GM19467 (cell line): ENCODE measurements around the gene REPIN1.
"Not testable (repeated sequence)": the region's sequence is repeated elsewhere in the genome, so short reads cannot be mapped to it uniquely, and the experiment has no call there.

Source experiments
- ATAC-seq: cut with Tn5 transposase; IDR thresholded peaks from one replicate; pipeline ENCODE4 v1.9.1; 2021; ENCODE audit warnings: mild to moderate bottlenecking, moderate library complexity; ENCODE audit not compliant: unreplicated experiment

Gene REPIN1

GRCh38 chr7:150374472-150374871 is 5.8 kb downstream of the REPIN1 start:
- ATAC-seq: no peak

GRCh38 chr7:150375662-150376521 is 7.3 kb downstream of the REPIN1 start:
- ATAC-seq: no peak

GRCh38 chr7:150376560-150376959 is 7.9 kb downstream of the REPIN1 start:
- ATAC-seq: no peak

- ATAC-seq: no peak
These were observed 8.6 kb downstream of the REPIN1 start for GRCh38 chr7:150377196-150377595.

DNA sequence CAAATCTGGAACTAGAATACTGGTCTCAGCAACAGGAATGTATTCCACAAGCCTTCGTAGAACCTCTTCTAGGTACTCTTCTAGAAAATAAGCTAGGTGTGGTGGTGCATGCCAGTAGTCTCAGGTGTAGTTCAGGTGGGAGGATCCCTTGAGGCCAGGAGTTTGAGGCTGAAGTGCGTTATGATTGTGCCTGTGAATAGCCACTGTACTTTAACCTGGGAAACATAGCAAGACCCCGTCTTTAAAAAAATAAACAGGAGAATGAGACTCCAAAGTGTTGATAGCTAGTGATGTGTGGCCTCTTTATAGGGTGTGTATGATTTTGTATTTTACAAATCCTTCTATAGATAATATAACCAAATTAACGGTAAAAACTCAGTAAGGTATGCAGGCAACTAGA is 9.0 kb downstream of the REPIN1 start:
- ATAC-seq: no peak

DNA sequence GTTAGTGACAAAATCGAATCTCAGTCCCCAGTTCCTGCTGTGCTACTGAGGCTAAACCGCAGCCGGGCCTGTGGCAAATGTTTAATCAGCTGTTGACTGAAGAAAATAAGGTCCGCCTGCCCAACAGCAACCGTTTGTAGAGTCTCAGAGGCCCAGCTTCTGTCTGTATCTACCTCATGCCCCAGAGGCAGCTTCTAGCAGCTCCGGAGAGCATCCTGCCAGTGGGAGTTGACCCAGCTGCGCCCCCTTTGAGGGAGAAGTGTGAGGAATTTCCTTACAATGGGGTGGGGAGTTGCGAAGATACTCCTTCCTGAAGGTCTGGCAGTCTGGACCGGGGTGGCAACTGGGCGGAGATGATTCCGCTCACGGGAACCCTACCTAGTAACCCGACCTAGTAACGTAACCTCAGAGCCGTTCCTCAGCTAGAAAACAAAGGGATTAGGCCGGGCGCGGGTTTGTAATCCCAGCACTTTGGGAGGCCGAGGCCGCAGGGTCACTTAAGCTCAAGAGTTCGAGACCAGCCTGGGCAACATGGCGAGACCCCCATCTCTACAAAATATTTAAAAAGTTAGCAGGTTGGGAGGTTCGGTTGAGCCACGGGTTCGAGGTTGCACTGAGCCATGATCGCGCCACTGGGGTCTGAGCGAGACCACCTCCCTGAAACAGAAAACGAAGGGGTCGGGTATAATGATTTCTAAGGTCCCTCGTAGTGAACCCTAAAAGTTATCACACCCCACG is 9.7 kb downstream of the REPIN1 start:
- ATAC-seq: peak; percentile 19

DNA sequence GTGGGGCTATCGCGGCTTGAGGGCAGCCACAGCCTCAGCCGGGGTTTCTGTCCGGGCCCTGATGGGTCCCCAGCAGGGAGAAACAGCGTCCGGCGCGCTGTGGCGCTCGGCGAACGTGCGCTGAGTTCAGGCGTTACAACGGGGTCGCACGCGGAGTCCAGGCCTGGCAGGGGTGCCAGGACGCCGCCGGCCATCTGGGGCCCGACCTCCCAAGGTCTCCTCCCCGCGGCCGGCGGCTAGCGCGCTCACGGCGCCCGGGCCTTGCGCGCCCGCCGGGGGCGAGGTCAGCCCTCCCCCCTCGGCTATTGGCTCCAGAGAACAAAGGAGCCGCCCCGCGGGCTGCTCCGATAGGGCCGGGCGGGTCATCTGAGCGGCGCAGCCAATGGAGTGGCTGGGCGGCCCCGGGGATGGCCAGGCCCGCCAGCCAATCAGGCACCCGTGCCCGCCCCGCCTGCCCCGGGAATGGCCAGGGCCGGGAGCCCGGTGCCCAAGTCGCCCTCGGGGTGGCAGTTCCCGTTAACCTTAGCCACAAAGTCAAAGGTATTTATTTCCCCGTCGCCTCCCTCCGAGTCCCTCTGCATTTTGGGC is 10.3 kb downstream of the REPIN1 start, which contains the start of gene ZNF775:
TSS of gene ZNF775 (plus strand) at position 478 of the 588 bp plus-strand sequence. CDS start 9,141 bp downstream, outside the sequence.
- peak; percentile 75 for ATAC-seq

- ATAC-seq: no peak
These were observed 11.1 kb downstream of the REPIN1 start for GRCh38 chr7:150379441-150380379.

- no peak for ATAC-seq
These were observed 11.8 kb downstream of the REPIN1 start for GRCh38 chr7:150380463-150380862.

DNA sequence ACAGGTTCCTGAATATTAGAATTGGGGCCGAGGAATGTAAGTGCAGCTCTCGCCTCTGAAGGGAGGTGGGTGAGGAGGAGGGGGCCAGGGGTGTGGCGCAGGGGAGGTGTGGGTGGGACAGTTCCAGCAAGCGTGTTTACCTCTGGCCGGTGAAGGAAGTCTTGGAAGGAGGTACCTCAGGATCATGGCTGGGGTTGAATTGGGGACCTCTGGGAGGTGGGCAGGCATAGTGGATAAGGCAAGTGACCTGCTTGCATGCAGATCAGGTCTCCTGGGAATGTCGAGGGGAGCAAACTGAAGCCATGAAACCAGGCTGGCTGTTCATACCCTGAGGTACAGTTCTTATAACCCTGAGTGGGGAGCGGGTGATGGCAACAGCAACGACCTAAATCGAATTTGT is 12.5 kb downstream of the REPIN1 start:
- ATAC-seq: no peak

DNA sequence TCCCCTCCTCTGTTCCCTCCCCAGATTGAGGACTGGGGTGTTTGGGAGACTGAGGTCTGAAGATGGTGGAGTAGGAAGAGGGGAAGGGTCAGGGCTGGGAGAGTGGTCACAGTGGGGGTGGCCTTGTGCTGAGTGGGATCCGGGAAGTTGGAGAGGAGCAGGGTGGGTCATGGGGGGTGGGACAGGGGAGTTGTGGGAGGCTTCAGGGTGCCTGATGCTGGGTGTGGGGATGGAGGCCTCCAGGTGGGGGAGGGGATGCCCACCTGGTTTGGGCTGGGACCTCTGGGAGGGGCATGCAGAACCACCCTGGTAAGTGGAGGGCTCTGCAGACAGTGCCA is 13.1 kb downstream of the REPIN1 start:
- ATAC-seq: no peak

DNA sequence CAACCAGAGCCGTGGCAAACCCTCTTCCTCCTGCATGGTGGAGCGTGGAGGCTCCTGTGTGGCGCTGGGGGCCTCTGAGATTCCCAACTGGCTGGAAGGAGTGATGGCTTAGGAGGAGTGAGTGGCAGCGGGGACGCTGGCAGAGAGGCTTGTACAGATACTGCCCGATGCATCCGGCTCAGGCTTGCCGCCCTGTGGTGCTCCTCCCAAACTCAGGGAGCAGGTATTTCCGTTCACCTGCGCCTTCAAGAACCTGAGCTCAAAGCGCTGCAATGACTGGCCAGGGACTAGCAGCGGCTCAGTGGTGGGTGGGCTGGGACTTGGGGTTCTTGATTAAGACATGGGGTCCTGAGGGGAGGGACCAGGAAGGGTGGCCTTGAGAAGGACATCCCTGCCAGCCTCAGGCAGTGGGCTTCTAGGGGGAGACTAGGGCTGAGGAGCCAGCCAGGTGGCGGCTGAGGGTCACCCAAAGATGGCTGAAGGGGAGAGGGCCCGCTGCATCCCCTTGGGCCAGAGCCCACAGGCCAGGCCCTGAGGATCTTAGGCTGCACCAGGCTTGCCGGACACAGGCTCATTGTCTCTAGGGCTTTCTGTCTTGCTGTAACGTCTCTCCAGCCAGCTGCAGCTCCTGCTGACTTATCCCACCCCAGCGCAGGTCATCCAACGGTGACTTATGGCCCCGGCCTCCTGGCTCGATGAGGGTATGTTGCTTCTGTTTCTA is 13.7 kb downstream of the REPIN1 start:
- no peak for ATAC-seq

GRCh38 chr7:150382844-150383225 is 14.2 kb downstream of the REPIN1 start:
- no peak for ATAC-seq

GRCh38 chr7:150383710-150384397 is 15.2 kb downstream of the REPIN1 start:
- no peak for ATAC-seq

DNA sequence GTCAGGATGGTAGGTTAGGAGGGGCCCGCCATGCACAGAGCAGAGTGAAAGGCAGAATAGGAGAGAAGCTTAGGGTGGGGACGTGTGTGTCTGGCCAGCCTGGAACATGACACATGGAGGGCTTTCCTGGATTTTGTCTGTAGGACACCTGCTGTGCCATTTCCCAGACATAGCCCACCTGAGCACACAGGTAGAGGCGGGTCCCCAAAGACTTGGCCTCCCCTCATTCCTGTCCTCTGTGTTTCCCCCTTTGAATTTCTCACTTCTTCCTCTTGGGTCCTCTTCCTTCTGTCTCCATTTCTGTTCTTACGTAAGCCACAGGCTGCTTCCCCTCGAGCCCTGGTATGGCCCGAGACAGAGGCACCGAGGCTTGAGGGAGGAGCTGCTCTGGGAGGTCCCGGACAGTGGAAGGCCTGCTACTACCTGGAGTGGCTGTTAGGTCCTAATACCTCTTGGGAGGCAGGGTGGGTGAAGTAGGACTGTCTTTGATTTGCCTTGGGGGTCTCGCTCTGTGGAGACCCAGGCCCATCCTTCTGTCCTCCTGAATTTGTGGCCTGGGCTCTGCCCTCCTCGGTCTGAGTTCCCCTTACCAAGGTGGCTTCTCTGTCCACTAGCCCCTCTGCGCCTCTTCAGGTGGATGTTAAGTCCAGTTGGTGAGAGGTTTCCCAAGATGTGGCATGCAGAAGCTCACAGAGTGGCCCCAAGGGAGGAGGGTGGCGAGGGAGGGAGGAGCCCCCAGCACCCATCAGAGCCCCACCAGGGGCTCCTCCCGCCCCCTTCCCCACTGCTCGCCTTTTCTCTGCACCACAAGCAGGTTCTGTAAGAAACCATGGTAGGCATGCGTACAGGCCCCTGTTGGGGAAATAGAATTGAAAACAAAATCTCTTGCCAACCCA is 16.0 kb downstream of the REPIN1 start:
- ATAC-seq: no peak

GRCh38 chr7:150385302-150385723 is 16.7 kb downstream of the REPIN1 start:
- no peak for ATAC-seq

DNA sequence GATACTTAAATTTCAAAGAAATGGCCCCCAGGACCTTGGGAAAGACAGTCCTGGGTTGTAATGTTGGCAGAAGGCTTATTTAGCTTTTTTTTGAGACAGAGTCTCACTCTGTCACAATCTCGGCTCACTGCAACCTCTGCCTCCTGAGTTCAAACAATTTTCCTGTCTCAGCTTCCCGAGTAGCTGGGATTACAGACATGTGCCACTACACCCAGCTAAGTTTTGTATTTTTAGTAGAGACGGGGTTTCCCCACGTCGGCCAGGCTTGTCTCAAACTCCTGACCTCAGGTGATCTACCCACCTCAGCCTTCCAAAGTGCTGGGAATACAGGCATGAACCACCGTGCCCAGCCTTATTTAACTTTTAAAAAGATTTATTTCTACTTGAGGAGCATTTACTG is 17.3 kb downstream of the REPIN1 start:
- ATAC-seq: not testable (repeated sequence)

- no peak for ATAC-seq
These were observed 19.7 kb downstream of the REPIN1 start for GRCh38 chr7:150388306-150388705.
